HFF-Myc (cell line): ENCODE data around the gene UXT.

Experiments used
- DNase-seq: peaks from one replicate; pipeline ENCODE4 v3.0.0-alpha.2; 2011; ENCODE audit warnings: low read depth; ENCODE audit errors: extremely low read depth
- H3K4me3 ChIP-seq: replicated peaks from 2 replicates; pipeline ENCODE4 v1.5.1; 2011; ENCODE audit warnings: low read depth, mild to moderate bottlenecking, control low read depth, low read length
- CTCF ChIP-seq: IDR thresholded peaks from 2 replicates; pipeline ENCODE4 v1.5.1; 2012; ENCODE audit warnings: mild to moderate bottlenecking, low read depth, low read length, control low read depth; ENCODE audit errors: missing control alignments

The UXT gene

GRCh38 chrX:47628982-47629381 lies 30.0 kb downstream of the UXT start:
- H3K4me3 ChIP-seq: no peak overlapping the region
- no peak for DNase-seq
- peak; percentile 4 for TF ChIP-seq CTCF

- no peak overlapping the region for H3K4me3 ChIP-seq
- no peak for DNase-seq
- no peak for TF ChIP-seq CTCF
These were observed 33.6 kb downstream of the UXT start for GRCh38 chrX:47625365-47625764.

- H3K4me3 ChIP-seq: peak overlapping the region; percentile 7; the same call in 1 of the 2 replicates
- TF ChIP-seq CTCF: no peak
- peak; percentile 46 for DNase-seq
These were observed 35.4 kb downstream of the UXT start for GRCh38 chrX:47623540-47624027.

- TF ChIP-seq CTCF: no peak
- no peak for DNase-seq
- no peak overlapping the region for H3K4me3 ChIP-seq
These were observed 37.1 kb downstream of the UXT start for GRCh38 chrX:47621851-47622250.

- no peak overlapping the region for H3K4me3 ChIP-seq
- no peak for TF ChIP-seq CTCF
- no peak for DNase-seq
These were observed 38.7 kb downstream of the UXT start for GRCh38 chrX:47620303-47620685.

- peak; percentile 14 for DNase-seq
- peak within 1 kb of the TSS; percentile 13; the same call in 1 of the 2 replicates for H3K4me3 ChIP-seq
- no peak for TF ChIP-seq CTCF
These were observed 39.3 kb downstream of the UXT start, which contains the start of gene SYN1 for GRCh38 chrX:47619486-47620302. SYN1 (minus strand) TSS chrX:47619857; CDS start chrX:47619728, 129 bp downstream.
